ENCODE data around the gene B3GNT4.
"Not testable (repeated sequence)": the region's sequence is repeated elsewhere in the genome, so short reads cannot be mapped to it uniquely, and the experiment has no call there.

The B3GNT4 gene

DNA sequence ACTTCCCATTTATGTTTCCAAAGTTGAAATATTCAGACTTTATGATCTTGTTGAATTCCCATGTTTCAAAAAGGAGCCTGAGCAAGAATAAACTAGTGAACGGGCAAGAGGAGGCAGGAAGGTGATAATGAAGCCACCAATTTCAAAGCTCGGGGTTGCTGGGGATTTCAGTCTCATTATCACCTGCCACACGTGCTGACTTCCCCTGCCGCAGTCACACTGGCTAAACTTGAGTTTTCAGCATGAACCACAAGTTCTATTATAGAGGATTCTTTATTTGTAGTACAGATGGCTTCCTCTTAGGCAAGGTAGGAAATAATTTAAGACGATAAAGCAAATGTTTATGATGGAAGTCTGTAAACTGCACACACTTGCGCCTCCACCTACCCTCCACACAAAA lies 40.5 kb downstream of the B3GNT4 start:
- TF ChIP-seq, protein P1, sequence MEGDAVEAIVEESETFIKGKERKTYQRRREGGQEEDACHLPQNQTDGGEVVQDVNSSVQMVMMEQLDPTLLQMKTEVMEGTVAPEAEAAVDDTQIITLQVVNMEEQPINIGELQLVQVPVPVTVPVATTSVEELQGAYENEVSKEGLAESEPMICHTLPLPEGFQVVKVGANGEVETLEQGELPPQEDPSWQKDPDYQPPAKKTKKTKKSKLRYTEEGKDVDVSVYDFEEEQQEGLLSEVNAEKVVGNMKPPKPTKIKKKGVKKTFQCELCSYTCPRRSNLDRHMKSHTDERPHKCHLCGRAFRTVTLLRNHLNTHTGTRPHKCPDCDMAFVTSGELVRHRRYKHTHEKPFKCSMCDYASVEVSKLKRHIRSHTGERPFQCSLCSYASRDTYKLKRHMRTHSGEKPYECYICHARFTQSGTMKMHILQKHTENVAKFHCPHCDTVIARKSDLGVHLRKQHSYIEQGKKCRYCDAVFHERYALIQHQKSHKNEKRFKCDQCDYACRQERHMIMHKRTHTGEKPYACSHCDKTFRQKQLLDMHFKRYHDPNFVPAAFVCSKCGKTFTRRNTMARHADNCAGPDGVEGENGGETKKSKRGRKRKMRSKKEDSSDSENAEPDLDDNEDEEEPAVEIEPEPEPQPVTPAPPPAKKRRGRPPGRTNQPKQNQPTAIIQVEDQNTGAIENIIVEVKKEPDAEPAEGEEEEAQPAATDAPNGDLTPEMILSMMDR (IDR thresholded peaks at IDR 0.05; ENCODE audit: low read depth, low read length): no peak
- DNase-seq (ENCODE audit: extremely low read depth, low read depth): no peak

DNA sequence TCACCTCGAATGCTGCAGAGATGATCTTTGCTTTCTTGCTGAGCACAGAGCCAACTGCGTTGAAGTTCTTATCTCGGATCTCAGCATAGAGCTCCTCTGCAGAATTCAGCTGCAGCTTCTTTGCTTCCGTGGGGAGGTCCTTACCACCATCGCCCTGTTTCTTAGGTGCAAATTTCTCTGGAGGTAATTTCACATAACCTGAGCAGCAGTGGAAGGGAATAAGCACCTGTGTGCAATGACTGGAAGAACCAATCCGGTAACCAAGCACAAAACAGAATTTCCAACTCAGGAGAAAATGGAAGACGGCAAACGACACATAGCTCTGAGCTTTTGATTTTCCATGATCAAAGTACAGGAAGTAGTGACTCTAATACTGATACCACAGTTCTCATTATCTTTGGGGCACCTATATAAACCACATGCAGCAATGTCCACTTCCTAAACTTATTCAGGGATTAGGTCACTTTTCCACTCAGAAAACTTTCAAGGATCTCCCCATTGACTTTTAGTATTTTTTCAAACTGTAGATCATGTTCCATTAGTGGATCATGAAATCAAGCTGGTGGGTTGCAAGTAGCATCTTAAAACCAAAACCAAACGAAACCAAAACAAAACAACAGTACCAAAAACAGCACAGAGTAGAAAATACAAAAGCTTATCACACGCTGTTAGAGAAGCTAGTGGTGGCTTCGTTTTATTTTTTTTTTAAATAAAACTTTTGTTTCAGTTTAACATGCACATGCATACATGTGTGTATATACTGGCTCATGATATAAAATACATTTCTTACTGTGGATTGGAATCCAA lies 41.3 kb downstream of the B3GNT4 start:
- TF ChIP-seq, protein P1 (IDR thresholded peaks at IDR 0.05; ENCODE audit: low read depth, low read length): no peak
- no peak for DNase-seq (ENCODE audit: extremely low read depth, low read depth)

DNA sequence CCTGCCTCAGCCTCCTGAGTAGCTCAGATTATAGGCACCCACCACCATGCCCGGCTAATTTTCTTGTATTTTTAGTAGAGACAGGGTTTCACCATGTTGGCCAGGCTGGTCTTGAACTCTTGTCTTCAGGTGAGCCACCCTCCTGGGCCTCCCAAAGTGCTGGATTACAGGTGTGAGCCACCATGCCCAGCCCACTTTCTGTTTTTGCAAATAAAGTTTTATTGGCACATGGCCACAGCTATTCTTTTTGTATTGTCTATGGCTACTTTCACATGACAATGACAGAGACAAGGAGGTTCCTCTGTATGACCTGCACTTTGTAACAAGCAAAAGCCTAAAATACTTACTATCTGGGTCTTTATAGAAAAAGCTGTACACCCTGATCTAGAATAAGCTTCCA lies 42.0 kb downstream of the B3GNT4 start:
- TF ChIP-seq, protein P1 (IDR thresholded peaks at IDR 0.05; ENCODE audit: low read depth, low read length): no peak
- DNase-seq (ENCODE audit: extremely low read depth, low read depth): no peak

DNA sequence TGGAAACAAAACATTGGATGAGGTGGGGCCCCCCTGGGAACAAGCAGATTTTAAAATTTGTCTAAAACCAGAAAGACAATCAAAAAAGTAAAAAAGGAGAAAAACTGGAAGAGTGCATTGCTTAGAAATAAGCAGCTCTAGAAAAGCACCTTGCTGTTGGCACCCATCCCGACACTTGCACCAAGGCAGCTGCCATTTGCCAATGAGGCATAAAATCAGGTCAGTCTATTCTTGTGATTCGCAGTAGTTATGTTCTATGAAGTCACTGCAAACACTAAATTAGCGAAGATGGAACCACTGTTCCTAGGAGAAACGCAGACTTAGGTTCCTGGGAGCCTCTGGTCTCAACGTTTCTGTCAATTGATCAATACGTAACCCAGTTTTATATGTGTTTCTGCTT lies 46.5 kb downstream of the B3GNT4 start:
- DNase-seq (ENCODE audit: extremely low read depth, low read depth): no peak
- TF ChIP-seq, protein P1 (IDR thresholded peaks at IDR 0.05; ENCODE audit: low read depth, low read length): no peak

- no peak for DNase-seq (ENCODE audit: extremely low read depth, low read depth)
- TF ChIP-seq, protein P1 (IDR thresholded peaks at IDR 0.05; ENCODE audit: low read depth, low read length): no peak
Measured at GRCh38 chr12:122250536-122250935, 47.0 kb downstream of the B3GNT4 start.

DNA sequence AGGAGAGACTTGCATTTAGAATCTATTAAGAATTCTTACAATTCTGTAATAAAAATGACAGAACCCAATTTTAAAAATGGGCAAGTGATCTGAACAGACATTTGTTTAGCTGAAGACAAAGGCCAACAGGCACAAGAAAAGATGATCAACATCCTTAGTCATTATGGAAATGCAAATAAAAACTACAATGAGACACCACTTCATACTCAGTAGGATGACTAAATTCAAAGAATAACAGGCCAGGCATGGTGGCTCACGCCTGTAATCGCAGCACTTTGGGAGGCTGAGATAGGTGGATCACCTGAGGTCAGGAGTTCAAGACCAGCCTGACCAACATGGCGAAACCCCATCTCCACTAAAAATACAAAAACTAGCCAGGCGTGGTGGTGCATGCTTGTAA lies 55.0 kb downstream of the B3GNT4 start:
- not testable (repeated sequence) for DNase-seq (ENCODE audit: extremely low read depth, low read depth)

All from AG09319 (cell line).